ENCODE data around the gene ATP5MK.
"Not testable (repeated sequence)": the region's sequence is repeated elsewhere in the genome, so short reads cannot be mapped to it uniquely, and the experiment has no call there.

ATP5MK gene

GRCh38 chr10:103413564-103413963, 17.3 kb upstream of the ATP5MK start:
- FAIRE-seq: no peak
- no peak for DNase-seq (ENCODE audit: extremely low spot score, insufficient read length, low read depth)

GRCh38 chr10:103397191-103397825, 1.0 kb upstream of the ATP5MK start:
- no peak for FAIRE-seq
- DNase-seq (ENCODE audit: extremely low spot score, insufficient read length, low read depth): no peak

GRCh38 chr10:103396789-103397087, 463 bp upstream of the ATP5MK start:
- no peak for FAIRE-seq
- DNase-seq (ENCODE audit: extremely low spot score, insufficient read length, low read depth): no peak

GRCh38 chr10:103395754-103396066, 565 bp downstream of the ATP5MK start:
- DNase-seq (ENCODE audit: extremely low spot score, insufficient read length, low read depth) (no peak), FAIRE-seq (no peak)

GRCh38 chr10:103394180-103394579, 2.1 kb downstream of the ATP5MK start:
- FAIRE-seq (no peak), DNase-seq (ENCODE audit: extremely low spot score, insufficient read length, low read depth) (no peak)

- FAIRE-seq (peak; percentile 74), DNase-seq (ENCODE audit: extremely low spot score, insufficient read length, low read depth) (no peak)
Measured at GRCh38 chr10:103382769-103383168, 13.5 kb downstream of the ATP5MK start.

GRCh38 chr10:103374263-103374662, 22.0 kb downstream of the ATP5MK start:
- DNase-seq (ENCODE audit: extremely low spot score, insufficient read length, low read depth): no peak

GRCh38 chr10:103373544-103373943, 22.7 kb downstream of the ATP5MK start:
- FAIRE-seq (no peak), DNase-seq (ENCODE audit: extremely low spot score, insufficient read length, low read depth) (no peak)

More at GRCh38 chr10:103374263-103374662, 22.0 kb downstream of the ATP5MK start:
- no peak for FAIRE-seq

- peak; percentile 83 for DNase-seq (ENCODE audit: extremely low spot score, insufficient read length, low read depth)
- FAIRE-seq: peak; percentile 98
Measured at GRCh38 chr10:103367782-103368518, 28.3 kb downstream of the ATP5MK start, which contains the start of gene TAF5. TAF5 (plus strand) TSS chr10:103367976; CDS start chr10:103367990, 14 bp downstream.

GRCh38 chr10:103367379-103367781, 28.9 kb downstream of the ATP5MK start:
- FAIRE-seq (no peak), DNase-seq (ENCODE audit: extremely low spot score, insufficient read length, low read depth) (no peak)

GRCh38 chr10:103360791-103361190, 35.5 kb downstream of the ATP5MK start:
- not testable (repeated sequence) for FAIRE-seq; DNase-seq (ENCODE audit: extremely low spot score, insufficient read length, low read depth)

- not testable (repeated sequence) for FAIRE-seq; DNase-seq (ENCODE audit: extremely low spot score, insufficient read length, low read depth)
Measured at GRCh38 chr10:103359493-103359892, 36.8 kb downstream of the ATP5MK start.

GRCh38 chr10:103355906-103356599, 40.2 kb downstream of the ATP5MK start:
- FAIRE-seq (no peak), DNase-seq (ENCODE audit: extremely low spot score, insufficient read length, low read depth) (no peak)

GRCh38 chr10:103354567-103354966, 41.7 kb downstream of the ATP5MK start:
- DNase-seq (ENCODE audit: extremely low spot score, insufficient read length, low read depth); FAIRE-seq: not testable (repeated sequence)

- FAIRE-seq (no peak), DNase-seq (ENCODE audit: extremely low spot score, insufficient read length, low read depth) (no peak)
Measured at GRCh38 chr10:103353281-103353680, 43.0 kb downstream of the ATP5MK start.

GRCh38 chr10:103350517-103351260, 45.6 kb downstream of the ATP5MK start, which contains the start of gene PCGF6:
PCGF6 (minus strand) TSS chr10:103351140; CDS start chr10:103351066, 74 bp downstream.
- DNase-seq (ENCODE audit: extremely low spot score, insufficient read length, low read depth) (peak; percentile 93), FAIRE-seq (peak; percentile 77)

GRCh38 chr10:103350175-103350516, 46.1 kb downstream of the ATP5MK start:
- DNase-seq (ENCODE audit: extremely low spot score, insufficient read length, low read depth) (no peak), FAIRE-seq (no peak)
